Subcutaneous abdominal adipose tissue (tissue), 5 donors: ENCODE measurements around the gene FAM50B.
"Not testable (repeated sequence)": the region's sequence is repeated elsewhere in the genome, so short reads cannot be mapped to it uniquely, and the experiment has no call there.

Experiments used
- H3K27ac ChIP-seq: one replicate; pipeline ENCODE4 v1.7.0; 2013; ENCODE audit warnings: low read depth, mild to moderate bottlenecking, inconsistent platforms, low read length, moderate library complexity
- H3K27me3 ChIP-seq, 5 donors: one replicate each; pipeline ENCODE4 v1.7.0; 2013; ENCODE audit warnings: low read length in 5 of 5, inconsistent platforms in 1 of 5; ENCODE audit not compliant: control insufficient read depth in 5 of 5, insufficient read depth in 4 of 5
- H3K36me3 ChIP-seq, 5 donors: one replicate each; pipeline ENCODE4 v1.7.0; 2013; ENCODE audit warnings: low read length in 5 of 5; ENCODE audit not compliant: control insufficient read depth in 5 of 5, insufficient read depth in 5 of 5
- H3K4me1 ChIP-seq, 5 donors: one replicate each; pipeline ENCODE4 v1.7.0; 2013; ENCODE audit warnings: low read length in 5 of 5, mild to moderate bottlenecking in 3 of 5, moderate library complexity in 1 of 5; ENCODE audit not compliant: control insufficient read depth in 5 of 5, insufficient read depth in 5 of 5
- H3K4me3 ChIP-seq, 5 donors: one replicate each; pipeline ENCODE4 v1.7.0; 2013; ENCODE audit warnings: low read length in 5 of 5, low read depth in 1 of 5
- H3K9ac ChIP-seq, 5 donors: one replicate each; pipeline ENCODE4 v1.7.0; 2013; ENCODE audit warnings: low read length in 5 of 5, mild to moderate bottlenecking in 4 of 5, moderate library complexity in 3 of 5
- H3K9me3 ChIP-seq, 5 donors: one replicate each; pipeline ENCODE4 v1.7.0; 2013; ENCODE audit warnings: low read length in 5 of 5; ENCODE audit not compliant: control insufficient read depth in 5 of 5
- donor health status: healthy.
- donor health status: healthy.
- donor health status: healthy.
- donor health status: healthy.
- donor health status: healthy.

Gene FAM50B

GRCh38 chr6:3859878-3860552 is 10.8 kb downstream of the FAM50B start:
- Histone ChIP-seq H3K9me3 (no peaks in the 10 kb centered on the region), H3K36me3 (no peaks in the 10 kb centered on the region), H3K4me3 (no peak overlapping the region)

GRCh38 chr6:3861424-3861823 is 12.3 kb downstream of the FAM50B start:
- Histone ChIP-seq H3K9me3 (peaks cover 0 to 3% (median 0%) of the 10 kb centered on the region in 5 donors), H3K27ac (no peak overlapping the region), H3K27me3 (no peaks in the 10 kb centered on the region), H3K4me3 (no peak overlapping the region), H3K36me3 (no peaks in the 10 kb centered on the region), H3K9ac (no peak overlapping the region), H3K4me1 (no peaks in the 10 kb centered on the region)

More at GRCh38 chr6:3859878-3860552, 10.8 kb downstream of the FAM50B start:
- no peak overlapping the region for H3K9ac ChIP-seq
- H3K27me3 ChIP-seq = no peaks in the 10 kb centered on the region
- H3K4me1 ChIP-seq = no peaks in the 10 kb centered on the region
- no peak overlapping the region for H3K27ac ChIP-seq

GRCh38 chr6:3862038-3862437 is 12.9 kb downstream of the FAM50B start:
- Histone ChIP-seq H3K9ac (no peak overlapping the region), H3K27ac (no peak overlapping the region)

GRCh38 chr6:3863322-3863721 is 14.1 kb downstream of the FAM50B start:
- not testable (repeated sequence) for H3K9ac ChIP-seq, H3K36me3 ChIP-seq, H3K9me3 ChIP-seq, H3K27ac ChIP-seq, H3K4me1 ChIP-seq, H3K4me3 ChIP-seq, H3K27me3 ChIP-seq

More at GRCh38 chr6:3862038-3862437, 12.9 kb downstream of the FAM50B start:
- H3K9me3 ChIP-seq = peaks cover 0 to 3% (median 0%) of the 10 kb centered on the region in 5 donors
- H3K4me3 ChIP-seq = no peak overlapping the region
- no peaks in the 10 kb centered on the region for H3K4me1 ChIP-seq
- no peaks in the 10 kb centered on the region for H3K36me3 ChIP-seq
- H3K27me3 ChIP-seq = no peaks in the 10 kb centered on the region

- Histone ChIP-seq H3K27me3 (no peaks in the 10 kb centered on the region), H3K9ac (no peak overlapping the region)
Observed at GRCh38 chr6:3865463-3865862, 16.3 kb downstream of the FAM50B start.

GRCh38 chr6:3867641-3868502 is 18.7 kb downstream of the FAM50B start:
- Histone ChIP-seq H3K4me3 (no peak overlapping the region), H3K9me3 (peaks cover 0 to 3% (median 0%) of the 10 kb centered on the region in 5 donors), H3K36me3 (no peaks in the 10 kb centered on the region), H3K27ac (no peak overlapping the region), H3K9ac (no peak overlapping the region), H3K27me3 (no peaks in the 10 kb centered on the region), H3K4me1 (peaks cover 0 to 13% (median 6%) of the 10 kb centered on the region in 5 donors)

More at GRCh38 chr6:3865463-3865862, 16.3 kb downstream of the FAM50B start:
- Histone ChIP-seq H3K27ac (no peak overlapping the region), H3K36me3 (no peaks in the 10 kb centered on the region), H3K9me3 (peaks cover 0 to 3% (median 0%) of the 10 kb centered on the region in 5 donors), H3K4me3 (no peak overlapping the region), H3K4me1 (peaks cover 0 to 4% (median 0%) of the 10 kb centered on the region in 5 donors)

GRCh38 chr6:3868544-3868943 is 19.4 kb downstream of the FAM50B start:
- Histone ChIP-seq H3K4me1 (peaks cover 0 to 13% (median 6%) of the 10 kb centered on the region in 5 donors), H3K9ac (no peak overlapping the region), H3K4me3 (no peak overlapping the region), H3K27ac (no peak overlapping the region), H3K36me3 (no peaks in the 10 kb centered on the region), H3K9me3 (peaks cover 0 to 3% (median 0%) of the 10 kb centered on the region in 5 donors), H3K27me3 (no peaks in the 10 kb centered on the region)

GRCh38 chr6:3869284-3869631 is 20.1 kb downstream of the FAM50B start:
- Histone ChIP-seq H3K27me3 (no peaks in the 10 kb centered on the region), H3K36me3 (no peaks in the 10 kb centered on the region), H3K9ac (no peak overlapping the region), H3K4me1 (peaks cover 0 to 13% (median 6%) of the 10 kb centered on the region in 5 donors), H3K27ac (no peak overlapping the region), H3K4me3 (no peak overlapping the region), H3K9me3 (peaks cover 0 to 3% (median 0%) of the 10 kb centered on the region in 5 donors)

- no peak overlapping the region for H3K9ac ChIP-seq
Observed at GRCh38 chr6:3869632-3870527, 20.7 kb downstream of the FAM50B start.

More at GRCh38 chr6:3869632-3870527, 20.7 kb downstream of the FAM50B start:
- Histone ChIP-seq H3K36me3 (no peaks in the 10 kb centered on the region), H3K4me3 (no peak overlapping the region), H3K9me3 (peaks cover 0 to 3% (median 0%) of the 10 kb centered on the region in 5 donors), H3K4me1 (peaks cover 0 to 13% (median 6%) of the 10 kb centered on the region in 5 donors), H3K27me3 (no peaks in the 10 kb centered on the region), H3K27ac (no peak overlapping the region)
